Measurements from ENCODE around the gene ELFN2.

Gene ELFN2

GRCh38 chr22:37456346-37456745, 29.1 kb upstream of the ELFN2 start:
- no peak for DNase-seq (ENCODE audit: low read depth, low spot score)
- no peak overlapping the region for H3K4me3 ChIP-seq (ENCODE audit: low read length)

GRCh38 chr22:37455896-37456295, 28.6 kb upstream of the ELFN2 start:
- no peak overlapping the region for H3K4me3 ChIP-seq (ENCODE audit: low read length)
- no peak for DNase-seq (ENCODE audit: low read depth, low spot score)

GRCh38 chr22:37454857-37455686, 27.8 kb upstream of the ELFN2 start:
- no peak overlapping the region for H3K4me3 ChIP-seq (ENCODE audit: low read length)
- no peak for DNase-seq (ENCODE audit: low read depth, low spot score)

DNA sequence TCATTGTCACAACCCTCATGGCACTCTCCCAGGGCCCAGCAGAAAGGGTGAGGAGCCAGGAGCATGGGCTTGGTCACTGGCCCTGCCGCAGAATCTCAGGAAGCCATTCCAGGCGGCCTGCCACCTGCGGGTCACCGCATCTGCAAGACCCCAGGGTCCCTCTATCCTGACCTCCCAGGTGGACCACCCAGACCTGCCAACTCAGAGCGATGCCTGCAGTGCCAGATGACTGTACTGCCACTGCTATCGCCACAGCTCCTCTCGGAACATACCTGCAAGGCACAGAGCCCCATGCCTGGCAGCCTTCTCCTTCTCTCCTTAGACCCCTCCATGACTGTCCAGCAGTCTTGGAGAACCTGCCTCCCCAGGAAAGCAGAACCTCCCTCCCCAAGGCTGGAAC, 26.4 kb upstream of the ELFN2 start:
- H3K4me3 ChIP-seq (ENCODE audit: low read length): no peak overlapping the region
- no peak for DNase-seq (ENCODE audit: low read depth, low spot score)

DNA sequence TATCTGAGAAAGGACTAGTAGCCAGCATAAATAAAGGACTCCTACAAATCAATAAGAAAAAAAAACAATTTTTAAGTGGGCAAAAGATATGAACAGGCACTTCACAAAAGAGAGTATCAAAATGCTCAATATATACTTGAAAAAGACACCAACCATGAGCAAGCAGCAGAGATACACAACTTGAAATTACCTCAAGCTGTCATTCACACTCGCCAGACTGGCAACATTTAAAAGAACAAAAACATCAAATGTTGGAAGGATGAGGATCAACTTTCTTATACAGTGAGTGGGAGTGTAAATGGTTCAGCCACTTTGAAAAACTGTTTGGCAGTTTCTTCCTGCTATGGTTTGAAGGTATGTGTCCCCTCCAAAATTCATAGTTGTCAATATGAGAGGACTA, 23.9 kb upstream of the ELFN2 start:
- H3K4me3 ChIP-seq (ENCODE audit: low read length): no peak overlapping the region
- no peak for DNase-seq (ENCODE audit: low read depth, low spot score)

DNA sequence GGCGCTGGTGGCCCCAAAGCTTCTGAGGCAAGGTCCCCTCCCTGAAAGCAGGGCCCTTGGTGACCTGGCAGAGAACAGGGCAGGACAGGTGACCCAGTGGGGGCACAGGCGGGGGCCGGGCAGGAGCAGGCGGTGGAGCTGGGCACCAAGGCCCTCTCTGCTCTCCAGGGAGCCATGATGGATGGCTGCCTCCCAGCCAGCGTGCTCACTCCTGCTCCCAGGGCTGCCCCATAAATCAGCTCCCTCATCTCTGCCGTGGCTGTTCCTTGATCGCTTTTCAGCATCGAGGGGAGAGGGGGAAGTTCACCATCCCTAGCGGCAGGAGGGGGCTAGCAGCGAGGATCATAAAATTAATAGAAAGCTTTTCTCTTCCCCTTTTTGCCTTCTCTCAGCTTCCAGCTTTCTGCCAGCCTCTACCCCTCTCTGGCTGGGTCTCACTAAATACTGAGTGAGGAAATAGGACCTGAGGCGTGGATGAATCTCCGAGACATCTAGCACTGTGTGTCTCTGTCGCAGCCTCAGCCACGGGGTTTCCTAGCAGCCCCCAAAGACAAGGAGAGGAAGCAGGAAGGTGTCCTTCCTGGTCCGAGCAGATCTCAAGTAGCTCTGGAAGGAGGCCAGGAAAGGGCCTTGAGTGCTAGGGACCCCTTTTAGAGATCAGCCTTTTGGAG, 22.2 kb upstream of the ELFN2 start:
- H3K4me3 ChIP-seq (ENCODE audit: low read length): no peak overlapping the region
- no peak for DNase-seq (ENCODE audit: low read depth, low spot score)

DNA sequence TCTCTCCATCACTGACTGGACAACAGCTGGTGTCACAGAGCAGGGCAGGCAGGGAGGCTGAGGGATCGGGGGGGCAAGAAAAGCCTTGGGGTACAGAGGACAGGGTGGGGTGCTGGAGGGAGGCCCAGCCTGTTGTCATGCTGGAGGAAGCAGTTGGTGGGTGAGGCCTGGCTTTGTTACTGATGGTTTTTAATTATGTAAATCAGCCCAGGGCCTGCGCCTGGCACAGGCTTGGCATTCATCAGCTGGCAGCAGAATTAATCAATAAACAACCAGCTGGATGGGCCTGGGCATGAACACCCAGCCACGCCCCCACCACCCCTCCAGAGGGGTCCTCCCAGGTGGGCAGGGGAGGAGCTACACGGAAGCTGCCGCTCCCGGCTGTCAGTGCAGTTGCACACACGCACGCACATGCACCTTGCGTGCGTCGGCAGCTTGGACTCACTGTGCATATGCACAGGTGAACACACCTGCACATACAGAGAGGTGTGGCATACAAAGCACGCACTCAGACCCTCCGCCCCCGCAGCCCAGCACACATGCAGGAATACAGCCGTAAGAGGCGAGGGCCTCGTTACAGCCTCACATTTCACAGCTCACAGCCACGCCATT, 21.3 kb upstream of the ELFN2 start:
- no peak for DNase-seq (ENCODE audit: low read depth, low spot score)
- H3K4me3 ChIP-seq (ENCODE audit: low read length): no peak overlapping the region

GRCh38 chr22:37445501-37445900, 18.2 kb upstream of the ELFN2 start:
- H3K4me3 ChIP-seq (ENCODE audit: low read length): no peak overlapping the region
- DNase-seq (ENCODE audit: low read depth, low spot score): no peak

DNA sequence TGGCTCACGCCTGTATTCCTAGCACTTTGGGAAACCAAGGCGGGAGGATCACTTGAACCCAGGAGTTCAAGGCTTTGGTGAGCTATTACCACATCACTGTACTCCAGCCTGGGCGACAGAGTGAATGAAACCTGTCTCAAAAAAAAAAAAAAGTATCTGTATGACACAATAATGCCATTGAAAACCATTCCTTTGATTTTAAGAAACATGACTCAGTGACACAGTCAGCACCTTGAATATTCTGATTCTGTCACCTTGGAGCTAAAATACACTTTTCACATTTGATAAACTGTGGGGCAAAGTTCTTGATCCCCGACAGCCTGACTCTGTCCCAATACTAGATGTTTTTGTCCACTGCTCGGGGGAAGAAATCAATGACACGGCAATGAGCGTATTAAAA, 16.7 kb upstream of the ELFN2 start:
- no peak for DNase-seq (ENCODE audit: low read depth, low spot score)
- H3K4me3 ChIP-seq (ENCODE audit: low read length): no peak overlapping the region

DNA sequence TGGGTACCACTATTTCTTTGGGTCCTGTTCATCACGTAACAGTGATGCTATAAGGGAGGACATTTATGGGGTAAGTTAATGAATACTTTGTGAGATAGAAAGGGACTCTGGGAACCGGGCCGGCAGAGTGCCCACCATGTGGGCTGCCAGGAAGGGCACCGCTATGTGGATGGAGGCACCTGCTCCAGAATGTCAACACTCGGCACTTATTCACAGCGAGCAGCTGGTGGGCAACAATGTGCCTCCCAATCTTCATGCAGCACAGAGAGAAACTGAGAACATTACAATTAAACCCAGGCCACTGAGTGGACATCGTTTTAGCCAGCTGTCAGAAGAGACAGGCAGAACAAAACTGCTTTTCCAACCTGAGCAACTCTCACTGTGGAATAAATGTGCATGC, 15.8 kb upstream of the ELFN2 start:
- no peak for DNase-seq (ENCODE audit: low read depth, low spot score)
- no peak overlapping the region for H3K4me3 ChIP-seq (ENCODE audit: low read length)

- DNase-seq (ENCODE audit: low read depth, low spot score): no peak
- H3K4me3 ChIP-seq (ENCODE audit: low read length): no peak overlapping the region
These were observed 15.3 kb upstream of the ELFN2 start for GRCh38 chr22:37442537-37442936.

DNA sequence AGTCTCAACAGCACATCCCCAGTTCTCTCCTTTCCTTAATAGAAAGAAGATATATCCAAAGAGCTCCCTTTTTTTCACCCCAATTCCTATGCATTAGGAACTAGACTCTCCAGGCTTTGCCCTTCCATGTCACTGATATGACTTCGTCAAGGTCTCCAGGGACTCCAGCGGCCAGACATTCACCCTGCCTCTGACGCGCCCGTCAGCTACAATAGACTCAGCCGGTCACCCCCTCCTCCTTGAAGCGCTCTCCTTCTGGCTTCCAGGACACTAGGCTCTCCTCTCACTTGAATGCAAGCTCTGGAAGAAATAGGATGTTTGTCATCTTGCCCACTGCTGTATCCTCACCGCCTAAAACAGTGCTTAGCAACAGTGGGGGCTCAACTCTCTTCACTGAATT, 14.9 kb upstream of the ELFN2 start:
- H3K4me3 ChIP-seq (ENCODE audit: low read length): no peak overlapping the region
- no peak for DNase-seq (ENCODE audit: low read depth, low spot score)

DNA sequence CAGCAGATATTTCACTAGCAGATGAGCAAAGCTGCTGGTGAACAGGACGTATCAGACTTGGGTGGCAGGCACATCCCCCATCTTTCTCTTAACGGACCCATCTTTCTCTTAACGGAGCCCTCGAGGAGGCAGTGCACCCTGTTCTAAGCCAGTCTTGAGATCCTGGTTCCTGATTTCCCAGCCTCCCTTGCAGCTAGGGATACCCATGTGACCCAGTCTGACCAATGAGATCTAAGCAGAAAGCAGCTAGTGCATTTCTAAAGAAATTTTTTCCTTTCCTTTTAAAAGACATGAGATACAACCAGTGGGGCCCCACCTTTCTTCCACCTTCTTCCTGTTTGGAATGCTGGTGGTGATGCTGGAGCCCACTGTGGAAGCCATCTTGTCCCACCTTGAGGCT, 13.6 kb upstream of the ELFN2 start:
- H3K4me3 ChIP-seq (ENCODE audit: low read length): no peak overlapping the region
- no peak for DNase-seq (ENCODE audit: low read depth, low spot score)

DNA sequence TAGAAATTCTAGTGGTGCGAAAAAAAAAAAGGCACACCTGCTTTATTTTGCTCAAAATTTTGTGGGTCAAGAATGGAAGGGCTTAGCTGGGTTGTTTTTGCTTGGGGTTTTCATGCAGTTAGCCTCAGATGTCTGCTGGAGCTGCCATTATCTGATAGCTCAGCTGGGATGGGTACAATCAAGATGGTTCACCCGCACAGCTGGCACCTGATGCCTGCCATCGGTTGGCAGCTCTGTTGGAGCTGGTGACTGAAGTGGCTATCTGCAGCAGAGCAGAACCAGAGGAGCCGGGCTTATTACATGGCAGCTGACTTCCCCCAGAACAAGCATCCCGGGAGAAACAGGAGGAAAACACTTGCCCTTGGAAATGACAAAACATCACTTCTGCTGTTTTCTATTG, 12.1 kb upstream of the ELFN2 start:
- no peak for DNase-seq (ENCODE audit: low read depth, low spot score)
- H3K4me3 ChIP-seq (ENCODE audit: low read length): no peak overlapping the region

DNA sequence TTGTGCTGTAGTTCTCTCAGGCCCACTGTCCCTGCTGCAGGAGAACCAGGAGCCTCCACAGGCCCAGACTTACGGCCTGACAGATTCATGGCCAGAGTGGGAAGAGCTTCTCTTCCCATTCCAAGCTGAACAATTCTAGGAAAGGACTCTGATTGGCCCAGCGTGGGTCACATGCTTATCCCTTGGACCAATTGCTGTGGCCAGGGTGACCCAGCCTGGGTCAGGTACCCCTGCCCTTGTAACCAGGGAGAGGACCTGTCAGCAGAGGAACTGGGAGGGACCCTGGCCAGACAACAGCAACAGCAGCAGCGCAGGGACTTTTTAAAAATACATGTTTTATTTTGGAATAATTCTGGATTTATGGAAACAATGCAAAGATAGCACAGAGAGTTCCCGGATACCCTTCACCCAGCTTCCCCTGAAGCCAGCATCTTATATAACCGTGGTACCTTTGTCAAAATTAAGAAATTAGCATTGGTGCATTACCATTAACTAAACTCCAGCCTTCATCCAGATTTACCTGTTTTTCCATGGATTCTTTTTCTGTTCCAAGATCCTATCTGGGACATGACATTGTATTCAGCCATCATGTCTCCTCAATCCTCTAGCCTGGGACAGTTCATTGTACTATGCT, 8.8 kb upstream of the ELFN2 start:
- no peak for DNase-seq (ENCODE audit: low read depth, low spot score)

DNA sequence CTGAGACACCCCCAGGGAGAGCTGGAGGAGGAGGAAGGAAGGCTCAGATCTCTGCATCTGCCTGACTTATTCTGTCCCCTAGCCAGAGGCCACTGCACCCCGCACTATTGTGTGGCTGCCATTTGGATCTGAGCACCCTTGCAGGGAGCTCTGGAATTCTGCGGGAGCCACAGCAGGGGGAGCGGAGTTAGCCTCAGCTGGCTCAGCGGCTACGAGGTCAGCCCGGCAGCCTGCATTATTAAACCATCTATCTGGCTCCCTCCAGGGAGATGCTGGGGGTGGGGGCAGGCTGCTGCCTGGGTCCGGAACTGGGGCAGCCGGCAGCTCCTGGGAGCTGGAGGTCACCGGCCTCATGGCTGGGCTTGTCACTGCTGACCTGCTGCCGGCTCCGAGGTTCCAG, 6.5 kb upstream of the ELFN2 start:
- no peak for DNase-seq (ENCODE audit: low read depth, low spot score)

More for the DNA sequence above, 8.8 kb upstream of the ELFN2 start:
- H3K4me3 ChIP-seq (ENCODE audit: low read length): no peak overlapping the region

GRCh38 chr22:37432708-37433054, 5.4 kb upstream of the ELFN2 start:
- no peak for DNase-seq (ENCODE audit: low read depth, low spot score)
- H3K4me3 ChIP-seq (ENCODE audit: low read length): no peak overlapping the region

More for the DNA sequence above, 6.5 kb upstream of the ELFN2 start:
- H3K4me3 ChIP-seq (ENCODE audit: low read length): no peak overlapping the region

GRCh38 chr22:37431801-37432707, 4.8 kb upstream of the ELFN2 start:
- no peak overlapping the region for H3K4me3 ChIP-seq (ENCODE audit: low read length)
- DNase-seq (ENCODE audit: low read depth, low spot score): no peak

- no peak overlapping the region for H3K4me3 ChIP-seq (ENCODE audit: low read length)
- DNase-seq (ENCODE audit: low read depth, low spot score): no peak
These were observed 4.1 kb upstream of the ELFN2 start for GRCh38 chr22:37431366-37431765.

All from Jurkat, Clone E6-1 (cell line).